ENCODE results near the gene ZNF45.
A peak's percentile ranks its signal among the peaks of the same experiment; 100 is the strongest.
"Not testable (repeated sequence)": the region's sequence is repeated elsewhere in the genome, so short reads cannot be mapped to it uniquely, and the experiment has no call there.

Gene ZNF45

DNA sequence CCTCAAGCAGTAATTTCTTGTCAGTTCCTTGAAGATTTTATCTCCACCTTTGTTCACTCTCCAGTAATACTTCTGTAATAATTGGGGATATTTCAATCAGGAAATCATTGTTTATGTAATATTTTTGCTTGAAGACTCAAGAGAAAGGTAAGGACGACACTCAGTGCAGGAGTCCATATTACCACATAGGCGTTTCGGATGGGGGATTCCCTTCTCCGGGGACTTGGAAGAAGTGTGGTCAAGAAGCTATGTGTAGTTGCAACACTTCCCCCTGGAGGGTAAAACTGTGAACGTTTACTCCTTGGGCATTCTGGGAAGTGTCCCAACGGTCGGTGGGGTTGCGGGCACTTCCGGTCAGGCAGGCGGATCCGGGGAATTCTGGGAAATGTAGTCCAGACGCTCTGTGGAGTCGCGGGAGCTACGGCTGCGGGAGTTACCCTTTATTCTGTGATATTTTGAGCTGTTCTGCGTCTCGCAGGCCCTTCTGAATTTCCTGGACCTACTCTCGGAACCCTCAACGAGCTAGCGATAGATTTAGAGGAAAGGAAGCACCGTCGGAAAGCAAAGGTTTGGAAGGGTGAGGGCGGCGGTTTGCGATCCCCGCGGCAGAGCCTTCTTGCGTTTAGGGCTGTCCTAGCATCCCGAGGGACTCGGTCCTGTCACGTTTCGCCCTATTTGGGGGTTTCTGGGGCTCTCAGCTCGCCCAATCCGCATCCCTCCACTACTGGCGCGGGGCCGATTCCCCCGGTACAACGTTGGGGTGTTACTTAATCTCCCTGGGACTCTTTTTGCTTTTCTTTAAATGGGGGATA lies 16.0 kb upstream of the ZNF45 start, which contains the start of gene ZNF221:
TSS of gene ZNF221 (plus strand) at position 395 of the 812 bp plus-strand sequence. CDS start 11,499 bp downstream, outside the sequence.
- no peaks in the 10 kb centered on the region for H3K4me1 ChIP-seq (ENCODE audit: control insufficient read depth, insufficient read depth, low read length, poor library complexity, severe bottlenecking)
- H3K36me3 ChIP-seq (ENCODE audit: control insufficient read depth, insufficient read depth, low read length) = no peaks in the 10 kb centered on the region
- no peaks in the 10 kb centered on the region for H3K9me3 ChIP-seq (ENCODE audit: control insufficient read depth, low read length)
- DNase-seq = peak; percentile 0 to 49 (median 9)
- H3K4me3 ChIP-seq (ENCODE audit: insufficient read depth, low read depth, low read length, poor library complexity, severe bottlenecking) = peak within 1 kb of the TSS; percentile 65
- H3K27ac ChIP-seq (ENCODE audit: insufficient read depth, low read length, poor library complexity, severe bottlenecking) = no peak within 1 kb of the TSS
- no peaks in the 10 kb centered on the region for H3K27me3 ChIP-seq (replicated peaks; ENCODE audit: control insufficient read depth, insufficient read depth, low read length, poor library complexity, severe bottlenecking)

DNA sequence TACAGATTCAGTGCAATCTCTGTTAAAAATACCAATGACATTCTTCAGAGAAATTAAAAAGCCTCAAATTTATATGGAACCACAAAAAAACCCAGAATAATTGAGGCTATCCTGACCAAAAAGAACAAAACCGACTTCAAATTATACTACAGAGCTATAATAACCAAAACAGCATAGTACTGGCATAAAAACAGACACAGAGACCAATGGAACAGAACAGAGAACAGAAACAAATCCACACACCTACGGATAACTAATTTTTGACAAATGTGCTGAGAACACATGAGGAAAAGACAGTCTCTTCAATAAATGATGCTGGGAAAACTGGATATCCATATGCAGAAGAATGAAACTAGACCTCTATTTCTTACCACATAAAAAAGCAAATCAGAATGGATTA lies 14.7 kb upstream of the ZNF45 start:
- not testable (repeated sequence) for H3K4me1 ChIP-seq (ENCODE audit: control insufficient read depth, insufficient read depth, low read length, poor library complexity, severe bottlenecking); H3K27ac ChIP-seq (ENCODE audit: insufficient read depth, low read length, poor library complexity, severe bottlenecking); DNase-seq; H3K36me3 ChIP-seq (ENCODE audit: control insufficient read depth, insufficient read depth, low read length); H3K9me3 ChIP-seq (ENCODE audit: control insufficient read depth, low read length); H3K27me3 ChIP-seq (replicated peaks; ENCODE audit: control insufficient read depth, insufficient read depth, low read length, poor library complexity, severe bottlenecking); H3K4me3 ChIP-seq (ENCODE audit: insufficient read depth, low read depth, low read length, poor library complexity, severe bottlenecking)

DNA sequence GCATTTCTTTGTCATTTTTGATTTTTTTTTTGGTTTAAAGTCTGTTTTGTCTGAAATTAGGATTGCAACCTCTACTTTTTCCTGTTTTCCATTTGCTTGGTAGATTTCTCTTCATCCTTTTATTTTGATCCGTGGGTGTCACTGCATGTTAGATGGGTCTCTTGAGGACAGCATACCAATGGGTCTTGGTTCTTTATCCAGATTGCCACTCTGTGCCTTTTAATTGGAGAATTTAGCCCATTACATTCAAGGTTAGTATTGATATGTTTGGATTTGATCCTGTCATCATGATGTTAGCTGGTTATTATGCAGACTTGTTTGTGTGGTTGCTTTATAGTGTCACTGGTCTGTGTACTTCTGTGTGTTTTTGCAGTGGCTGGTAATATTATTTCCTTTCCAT lies 12.3 kb upstream of the ZNF45 start:
- DNase-seq; H3K4me1 ChIP-seq (ENCODE audit: control insufficient read depth, insufficient read depth, low read length, poor library complexity, severe bottlenecking); H3K27ac ChIP-seq (ENCODE audit: insufficient read depth, low read length, poor library complexity, severe bottlenecking); H3K9me3 ChIP-seq (ENCODE audit: control insufficient read depth, low read length); H3K4me3 ChIP-seq (ENCODE audit: insufficient read depth, low read depth, low read length, poor library complexity, severe bottlenecking); H3K27me3 ChIP-seq (replicated peaks; ENCODE audit: control insufficient read depth, insufficient read depth, low read length, poor library complexity, severe bottlenecking); H3K36me3 ChIP-seq (ENCODE audit: control insufficient read depth, insufficient read depth, low read length): not testable (repeated sequence)

DNA sequence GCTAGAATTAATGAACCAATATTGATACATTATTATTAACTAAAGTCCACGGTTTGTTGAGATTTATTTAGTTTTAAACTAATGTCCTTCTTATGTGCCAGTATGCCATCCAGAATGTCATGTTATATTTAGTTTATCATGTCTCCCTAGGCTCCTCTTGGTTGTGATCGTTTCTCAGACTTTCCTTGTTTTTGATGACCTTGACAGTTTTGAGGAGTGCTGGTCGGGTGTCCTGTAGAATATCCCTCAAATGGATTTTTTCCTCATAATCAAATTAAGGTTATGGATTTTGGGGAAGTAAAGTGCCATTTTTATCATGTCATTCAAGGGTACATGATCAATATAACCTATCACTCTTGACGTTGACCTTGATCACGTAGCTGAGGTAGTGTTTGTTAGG lies 6.1 kb upstream of the ZNF45 start:
- Histone ChIP-seq H3K27ac (ENCODE audit: insufficient read depth, low read length, poor library complexity, severe bottlenecking) (no peak overlapping the region), H3K36me3 (ENCODE audit: control insufficient read depth, insufficient read depth, low read length) (no peaks in the 10 kb centered on the region), H3K27me3 (replicated peaks; ENCODE audit: control insufficient read depth, insufficient read depth, low read length, poor library complexity, severe bottlenecking) (no peaks in the 10 kb centered on the region), H3K9me3 (ENCODE audit: control insufficient read depth, low read length) (no peaks in the 10 kb centered on the region), H3K4me3 (ENCODE audit: insufficient read depth, low read depth, low read length, poor library complexity, severe bottlenecking) (no peak overlapping the region), H3K4me1 (ENCODE audit: control insufficient read depth, insufficient read depth, low read length, poor library complexity, severe bottlenecking) (no peaks in the 10 kb centered on the region)
- no peak for DNase-seq

- no peaks in the 10 kb centered on the region for H3K27me3 ChIP-seq (replicated peaks; ENCODE audit: control insufficient read depth, insufficient read depth, low read length, poor library complexity, severe bottlenecking)
- H3K27ac ChIP-seq (ENCODE audit: insufficient read depth, low read length, poor library complexity, severe bottlenecking) = no peak overlapping the region
- no peaks in the 10 kb centered on the region for H3K36me3 ChIP-seq (ENCODE audit: control insufficient read depth, insufficient read depth, low read length)
- H3K9me3 ChIP-seq (ENCODE audit: control insufficient read depth, low read length) = no peaks in the 10 kb centered on the region
- H3K4me3 ChIP-seq (ENCODE audit: insufficient read depth, low read depth, low read length, poor library complexity, severe bottlenecking) = no peak overlapping the region
- no peak for DNase-seq
- H3K4me1 ChIP-seq (ENCODE audit: control insufficient read depth, insufficient read depth, low read length, poor library complexity, severe bottlenecking) = peaks cover under 1% of the 10 kb centered on the region
Measured at GRCh38 chr19:43940719-43941118, 5.6 kb upstream of the ZNF45 start.

DNA sequence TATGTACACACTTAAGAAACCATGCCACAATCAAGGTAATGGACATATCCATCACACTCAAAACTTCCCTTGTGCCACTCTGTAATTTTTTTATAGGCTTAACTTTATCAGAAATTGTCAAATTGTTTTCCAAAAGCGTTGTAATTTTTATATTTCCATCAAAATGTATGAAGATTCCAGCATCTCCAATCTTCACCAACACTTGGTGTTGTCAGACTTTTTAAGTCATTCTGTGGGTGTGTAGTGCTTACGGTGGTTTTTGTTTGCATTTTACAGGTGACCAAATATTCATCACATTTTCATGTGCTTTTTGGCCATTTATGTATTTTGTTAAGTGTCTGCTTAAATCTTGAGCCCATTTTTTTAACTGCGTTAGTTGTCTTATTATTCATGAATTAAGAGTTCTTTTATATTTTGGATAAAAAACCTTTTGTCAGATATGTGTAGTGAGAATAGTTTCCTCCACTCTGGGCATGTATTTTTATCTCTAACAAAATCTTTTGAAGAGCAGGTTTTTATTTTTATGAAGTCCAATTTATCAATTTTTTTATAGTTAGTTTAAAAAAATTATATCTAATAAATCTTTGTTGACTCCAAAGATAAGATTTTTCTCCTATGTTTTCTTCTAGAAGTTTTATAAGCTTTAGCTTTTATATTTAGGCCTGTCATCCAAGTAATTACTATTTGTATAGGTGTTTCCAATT lies 4.6 kb upstream of the ZNF45 start:
- no peak overlapping the region for H3K4me3 ChIP-seq (ENCODE audit: insufficient read depth, low read depth, low read length, poor library complexity, severe bottlenecking)
- H3K36me3 ChIP-seq (ENCODE audit: control insufficient read depth, insufficient read depth, low read length) = no peaks in the 10 kb centered on the region
- H3K4me1 ChIP-seq (ENCODE audit: control insufficient read depth, insufficient read depth, low read length, poor library complexity, severe bottlenecking) = peaks cover 5% of the 10 kb centered on the region
- H3K27ac ChIP-seq (ENCODE audit: insufficient read depth, low read length, poor library complexity, severe bottlenecking) = no peak overlapping the region
- H3K27me3 ChIP-seq (replicated peaks; ENCODE audit: control insufficient read depth, insufficient read depth, low read length, poor library complexity, severe bottlenecking) = no peaks in the 10 kb centered on the region
- no peak for DNase-seq
- H3K9me3 ChIP-seq (ENCODE audit: control insufficient read depth, low read length) = no peaks in the 10 kb centered on the region

DNA sequence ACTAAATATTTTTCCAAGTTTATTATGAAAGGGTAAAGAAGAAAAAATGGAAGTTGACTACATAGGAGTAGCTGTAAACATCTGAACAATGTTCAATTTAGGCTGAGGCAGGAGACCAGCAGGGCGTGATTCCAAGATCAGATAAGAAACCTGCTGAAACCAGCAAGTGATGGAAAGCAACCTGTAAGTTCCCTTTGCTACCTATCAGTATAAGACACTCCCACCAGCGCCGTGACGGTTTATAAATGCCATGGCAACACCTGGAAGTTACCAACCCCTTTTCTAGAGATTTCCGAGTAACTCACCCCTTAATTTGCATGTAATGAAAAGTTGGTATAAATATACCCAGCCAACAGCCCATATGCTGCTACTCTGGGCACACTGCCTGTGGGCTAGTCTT lies 1.1 kb upstream of the ZNF45 start:
- H3K27ac ChIP-seq (ENCODE audit: insufficient read depth, low read length, poor library complexity, severe bottlenecking) = no peak overlapping the region
- H3K4me3 ChIP-seq (ENCODE audit: insufficient read depth, low read depth, low read length, poor library complexity, severe bottlenecking) = no peak overlapping the region
- peaks cover 12% of the 10 kb centered on the region for H3K36me3 ChIP-seq (ENCODE audit: control insufficient read depth, insufficient read depth, low read length)
- no peak for DNase-seq
- H3K9me3 ChIP-seq (ENCODE audit: control insufficient read depth, low read length) = no peaks in the 10 kb centered on the region
- no peaks in the 10 kb centered on the region for H3K27me3 ChIP-seq (replicated peaks; ENCODE audit: control insufficient read depth, insufficient read depth, low read length, poor library complexity, severe bottlenecking)
- peaks cover 12% of the 10 kb centered on the region for H3K4me1 ChIP-seq (ENCODE audit: control insufficient read depth, insufficient read depth, low read length, poor library complexity, severe bottlenecking)

GRCh38 chr19:43934055-43934984 lies 762 bp downstream of the ZNF45 start:
- Histone ChIP-seq H3K9me3 (ENCODE audit: control insufficient read depth, low read length) (no peaks in the 10 kb centered on the region), H3K27me3 (replicated peaks; ENCODE audit: control insufficient read depth, insufficient read depth, low read length, poor library complexity, severe bottlenecking) (no peaks in the 10 kb centered on the region), H3K4me3 (ENCODE audit: insufficient read depth, low read depth, low read length, poor library complexity, severe bottlenecking) (peak overlapping the region; percentile 93), H3K36me3 (ENCODE audit: control insufficient read depth, insufficient read depth, low read length) (peaks cover 28% of the 10 kb centered on the region), H3K27ac (ENCODE audit: insufficient read depth, low read length, poor library complexity, severe bottlenecking) (peak overlapping the region; percentile 82), H3K4me1 (ENCODE audit: control insufficient read depth, insufficient read depth, low read length, poor library complexity, severe bottlenecking) (peaks cover 12% of the 10 kb centered on the region)
- no peak for DNase-seq

DNA sequence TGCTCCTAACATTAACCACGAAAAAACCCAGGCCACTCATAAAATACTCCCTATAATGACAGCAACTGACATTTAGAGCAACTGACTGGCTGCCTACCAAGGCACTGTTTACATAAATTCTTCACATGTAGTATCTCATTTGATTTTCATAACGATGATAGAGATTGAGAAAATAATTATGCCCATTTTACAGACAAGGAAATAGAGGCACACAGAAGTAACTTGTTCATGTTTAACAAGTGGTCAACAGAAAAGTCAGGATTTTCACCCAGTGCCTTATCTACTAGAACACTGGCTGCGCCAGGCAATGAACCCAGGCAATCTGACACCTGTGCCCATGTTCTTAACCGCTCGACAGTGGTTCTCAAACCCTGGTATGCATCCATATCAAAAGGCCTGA lies 6.3 kb downstream of the ZNF45 start:
- H3K4me3 ChIP-seq (ENCODE audit: insufficient read depth, low read depth, low read length, poor library complexity, severe bottlenecking) = no peak overlapping the region
- no peaks in the 10 kb centered on the region for H3K4me1 ChIP-seq (ENCODE audit: control insufficient read depth, insufficient read depth, low read length, poor library complexity, severe bottlenecking)
- no peaks in the 10 kb centered on the region for H3K9me3 ChIP-seq (ENCODE audit: control insufficient read depth, low read length)
- H3K27ac ChIP-seq (ENCODE audit: insufficient read depth, low read length, poor library complexity, severe bottlenecking) = no peak overlapping the region
- H3K27me3 ChIP-seq (replicated peaks; ENCODE audit: control insufficient read depth, insufficient read depth, low read length, poor library complexity, severe bottlenecking) = no peaks in the 10 kb centered on the region
- H3K36me3 ChIP-seq (ENCODE audit: control insufficient read depth, insufficient read depth, low read length) = peaks cover 78% of the 10 kb centered on the region
- DNase-seq = no peak
